ENCODE measurements around the gene FAM124B.

DNA sequence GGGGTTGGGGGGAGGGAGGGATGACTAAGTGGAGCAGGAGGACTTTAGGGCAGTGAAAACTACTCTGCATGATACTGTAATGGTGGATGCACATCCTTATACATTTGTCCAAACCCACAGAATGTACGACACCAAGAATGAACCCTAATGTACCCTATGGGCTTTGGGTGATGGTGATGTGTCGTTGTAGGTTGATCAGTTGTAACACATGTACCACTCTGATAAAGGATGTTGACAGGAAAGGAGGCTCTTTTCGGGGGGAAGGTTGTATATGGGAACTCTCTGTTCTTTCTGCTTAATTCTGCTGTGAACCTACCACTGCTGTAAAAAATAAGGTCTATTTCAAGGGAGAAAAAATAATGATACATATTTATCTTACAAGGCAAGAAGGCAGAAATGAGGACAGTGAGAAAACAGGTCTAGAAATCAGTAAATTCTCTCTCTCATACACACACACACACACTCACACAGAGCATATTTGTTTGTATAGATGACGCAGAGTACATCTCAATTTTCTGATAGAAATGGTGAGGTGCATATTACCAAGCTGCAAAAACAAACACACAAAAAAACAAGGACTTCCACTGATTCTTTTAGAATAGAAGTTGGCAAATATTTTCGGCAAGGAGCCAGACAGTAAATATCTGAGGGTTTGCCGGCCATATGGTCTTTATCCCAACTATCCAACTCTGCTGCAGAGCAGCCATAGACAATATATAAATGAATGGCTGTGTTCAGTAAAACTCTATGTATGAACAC, 20.2 kb downstream of the FAM124B start:
- TF ChIP-seq POLR2AphosphoS5 (IDR thresholded peaks at IDR 0.05; ENCODE audit: borderline replicate concordance, low read depth, low read length) (no peak), EZH2 (IDR thresholded peaks at IDR 0.05) (no peak)
